Prostate gland (tissue), 2 donors: ENCODE results near the gene GADD45B.

Source experiments
- POLR2A ChIP-seq: fragments of 450-650 bp; IDR thresholded peaks from one replicate; pipeline ENCODE4 v1.6.1; 2016; ENCODE audit warnings: antibody characterized with exemption, mild to moderate bottlenecking
- TF ChIP-seq, protein P1 (sequence below), 4 experiments: fragments of 200-600 bp in 2 of 4; fragments of 450-650 bp in 2 of 4; sonication (generic) in 2 of 4; IDR thresholded peaks; 1 replicate in 3 of 4; 2 replicates in 1 of 4; pipeline ENCODE4 v1.5.1; 2016 to 2019; ENCODE audit warnings: antibody characterized with exemption in 4 of 4, mild to moderate bottlenecking in 2 of 4, moderate library complexity in 2 of 4

DNA sequence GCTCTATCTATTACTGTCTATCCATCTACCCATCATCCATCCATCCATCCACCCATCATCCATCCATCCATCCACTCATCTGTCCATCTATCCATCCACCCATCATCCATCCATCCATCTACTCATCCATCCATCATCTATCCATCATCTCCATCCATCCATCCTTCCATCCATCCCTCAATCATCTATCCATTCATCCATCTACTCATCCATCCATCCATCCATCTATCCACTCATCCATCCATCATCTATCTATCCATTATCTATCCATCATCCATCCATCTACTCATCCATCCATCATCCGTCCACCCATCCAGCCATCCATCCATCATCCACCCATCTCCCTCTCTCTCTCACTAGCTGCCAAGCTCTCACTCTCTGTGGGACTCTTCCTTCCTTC, 35.4 kb upstream of the GADD45B start:
- TF ChIP-seq, protein P1, sequence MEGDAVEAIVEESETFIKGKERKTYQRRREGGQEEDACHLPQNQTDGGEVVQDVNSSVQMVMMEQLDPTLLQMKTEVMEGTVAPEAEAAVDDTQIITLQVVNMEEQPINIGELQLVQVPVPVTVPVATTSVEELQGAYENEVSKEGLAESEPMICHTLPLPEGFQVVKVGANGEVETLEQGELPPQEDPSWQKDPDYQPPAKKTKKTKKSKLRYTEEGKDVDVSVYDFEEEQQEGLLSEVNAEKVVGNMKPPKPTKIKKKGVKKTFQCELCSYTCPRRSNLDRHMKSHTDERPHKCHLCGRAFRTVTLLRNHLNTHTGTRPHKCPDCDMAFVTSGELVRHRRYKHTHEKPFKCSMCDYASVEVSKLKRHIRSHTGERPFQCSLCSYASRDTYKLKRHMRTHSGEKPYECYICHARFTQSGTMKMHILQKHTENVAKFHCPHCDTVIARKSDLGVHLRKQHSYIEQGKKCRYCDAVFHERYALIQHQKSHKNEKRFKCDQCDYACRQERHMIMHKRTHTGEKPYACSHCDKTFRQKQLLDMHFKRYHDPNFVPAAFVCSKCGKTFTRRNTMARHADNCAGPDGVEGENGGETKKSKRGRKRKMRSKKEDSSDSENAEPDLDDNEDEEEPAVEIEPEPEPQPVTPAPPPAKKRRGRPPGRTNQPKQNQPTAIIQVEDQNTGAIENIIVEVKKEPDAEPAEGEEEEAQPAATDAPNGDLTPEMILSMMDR (IDR thresholded peaks at IDR 0.05), result no peak
- TF ChIP-seq POLR2A, result no peak
